K562 (cell line): Measurements from ENCODE around the gene INHBC. TPM values are rescaled to one million over a fixed set of nuclear protein-coding genes. Genes with fewer than 3 reads are reported as not detected.

Experiments
- ARID2 ChIP-seq: fragments of 450-650 bp; IDR thresholded peaks from 2 replicates; pipeline ENCODE4 v1.6.1; 2017; ENCODE audit warnings: antibody characterized with exemption, mild to moderate bottlenecking
- ATF1 ChIP-seq, 2 experiments: fragments of 450-650 bp in 1 of 2; IDR thresholded peaks; 2 replicates each; pipeline ENCODE4 v1.6.1; 2016; ENCODE audit warnings: missing compliant biosample characterization in 1 of 2, missing genetic modification characterization in 1 of 2
- CREB1 ChIP-seq, 2 experiments: sonication (generic) in 1 of 2; formaldehyde crosslinking in 1 of 2; IDR thresholded peaks; 2 replicates each; pipeline versions ENCODE4 v1.6.1 to v1.8.0; 2012 to 2022; ENCODE audit warnings: inconsistent platforms in 1 of 2, mild to moderate bottlenecking in 1 of 2, missing genetic modification reagents in 1 of 2, moderate library complexity in 1 of 2
- FUS ChIP-seq: fragments of 200-400 bp; formaldehyde crosslinking; optimal IDR thresholded peaks from 2 replicates; pipeline ENCODE3; 2017; ENCODE audit warnings: low read depth, low read length
- HDGF ChIP-seq: fragments of 450-650 bp; IDR thresholded peaks from 2 replicates; pipeline ENCODE4 v1.6.1; 2016
- HMGXB4 ChIP-seq: sonication (generic); formaldehyde crosslinking; IDR thresholded peaks from 2 replicates; pipeline ENCODE4 v1.8.1; 2023; ENCODE audit warnings: mild to moderate bottlenecking, missing genetic modification reagents
- HOXB6 ChIP-seq: fragments of 250-450 bp; sonication (Bioruptor Pico); IDR thresholded peaks from 2 replicates; pipeline ENCODE4 v1.5.1; 2022; ENCODE audit warnings: mild to moderate bottlenecking, borderline replicate concordance
- KLF1 ChIP-seq: fragments of 450-650 bp; IDR thresholded peaks from 2 replicates; pipeline ENCODE4 v1.6.1; 2016; ENCODE audit warnings: missing genetic modification characterization, missing compliant biosample characterization
- MAFF ChIP-seq: IDR thresholded peaks from 2 replicates; pipeline ENCODE4 v1.6.1; 2012; ENCODE audit warnings: low read length, improper control_type of control experiment
- PCBP1 ChIP-seq: fragments of 200-400 bp; formaldehyde crosslinking; IDR thresholded peaks from 2 replicates; pipeline ENCODE4 v1.6.1; 2018; ENCODE audit warnings: mild to moderate bottlenecking, low read depth, low read length; ENCODE audit not compliant: poor library complexity, severe bottlenecking
- TRIM24 ChIP-seq, 2 experiments: fragments of 450-650 bp; IDR thresholded peaks; 2 replicates each; pipeline ENCODE4 v1.6.1; 2016
- UBTF ChIP-seq, 2 experiments: IDR thresholded peaks; 2 replicates each; pipeline ENCODE4 v1.6.1; 2012; ENCODE audit warnings: improper control_type of control experiment in 2 of 2, low read depth in 2 of 2, low read length in 2 of 2, borderline replicate concordance in 1 of 2
- ZBTB1 ChIP-seq: sonication (generic); formaldehyde crosslinking; IDR thresholded peaks from 2 replicates; pipeline ENCODE4 v1.8.1; 2023; ENCODE audit warnings: missing genetic modification reagents, low read depth, mild to moderate bottlenecking, borderline replicate concordance
- ZBTB33 ChIP-seq: sonication (generic); formaldehyde crosslinking; IDR thresholded peaks from 2 replicates; pipeline ENCODE4 v1.8.1; 2023; ENCODE audit warnings: mild to moderate bottlenecking, missing genetic modification reagents
- ZNF143 ChIP-seq: sonication (generic); formaldehyde crosslinking; IDR thresholded peaks from 2 replicates; pipeline ENCODE4 v1.9.0; 2022; ENCODE audit warnings: mild to moderate bottlenecking, missing genetic modification reagents
- polyA plus RNA-seq, 8 experiments: library from polyadenylated mRNA; depleted of rRNA in 4 of 8; stranded (reverse) in 5 of 8; unstranded in 3 of 8; fragments of >200 nt; fragmentation: Nextera tagmentation in 2 of 8; fragmentation: Illumina TruSeq in 1 of 8; extraction: Ambion mirVana in 2 of 8; extraction: Trizol in 1 of 8; gene quantifications; 2 replicates each; pipeline versions ENCODE4 v1.2.1 to v1.2.3, GENCODE V29; 2011 to 2014; ENCODE audit warnings: inconsistent platforms in 1 of 8, missing spikeins in 1 of 8
- total RNA-seq, 7 experiments: library from RNA; depleted of rRNA in 6 of 7; stranded (reverse); fragments of >200 nt in 6 of 7; fragmentation: Illumina TruSeq in 2 of 7; extraction: Trizol in 2 of 7; gene quantifications; 2 replicates each; pipeline versions ENCODE4 v1.2.1 to v1.2.3, GENCODE V29; 2011 to 2021; ENCODE audit warnings: low replicate concordance in 1 of 7

The INHBC gene
- total and polyA plus RNA-seq, 9 of the 15 experiments (the other 6 are each of a cell fraction or from before 2014, with no cell fraction given): 0.07 to 0.24 (median 0.15) TPM; not detected in 4

DNA sequence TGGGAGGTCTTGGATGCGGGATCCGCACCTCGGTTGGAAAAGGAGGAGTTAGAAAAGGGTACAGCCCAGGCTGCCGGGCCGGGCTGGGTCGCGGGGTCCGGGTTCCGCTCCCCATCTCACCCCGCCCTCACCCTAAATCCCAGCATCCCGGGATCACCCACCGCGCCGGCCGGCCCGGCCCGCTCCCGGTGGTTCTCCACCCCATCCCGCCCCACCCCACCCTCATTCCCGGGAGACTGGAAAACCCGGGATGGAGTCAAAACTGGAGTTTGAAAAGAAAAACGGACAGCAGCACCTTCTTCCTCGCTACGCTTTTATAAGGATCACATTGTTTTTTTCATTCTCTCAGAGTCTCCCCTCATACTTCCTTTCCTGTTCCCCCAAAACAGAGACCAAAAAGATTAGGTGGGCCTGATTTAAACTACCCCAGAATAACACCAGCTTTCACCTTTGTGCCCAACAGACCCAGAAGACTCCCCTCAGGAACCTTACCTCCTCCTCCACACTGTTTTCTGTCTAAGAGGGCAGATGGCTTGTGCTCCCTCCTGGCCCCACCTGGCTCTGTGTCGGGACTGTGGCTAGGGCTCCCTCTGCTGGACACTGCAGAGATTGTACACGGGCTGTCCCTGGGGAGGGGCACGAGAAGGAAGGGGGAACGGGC lies 27.8 kb downstream of the INHBC start (continued):
- no peak for TF ChIP-seq HDGF
- peak; percentile 80 for TF ChIP-seq PCBP1
- TF ChIP-seq UBTF (IDR thresholded peaks at IDR 0.05; ENCODE audit: borderline replicate concordance in 1 of 2, low read depth in 2 of 2, low read length in 2 of 2): no peak
- no peak for TF ChIP-seq CREB1 (IDR thresholded peaks at IDR 0.05)
- TF ChIP-seq CREB1 (CRISPR knock-in tag; IDR thresholded peaks at IDR 0.05): peak; percentile 76
- no peak for TF ChIP-seq HOXB6 (CRISPR knock-in tag)
- TF ChIP-seq ARID2: no peak
- no peak for TF ChIP-seq ZBTB1
- TF ChIP-seq KLF1: no peak
- no peak for TF ChIP-seq FUS
- no peak for TF ChIP-seq ZNF143 (CRISPR knock-in tag)
- TF ChIP-seq MAFF: no peak
- no peak for TF ChIP-seq HMGXB4 (CRISPR knock-in tag)
- TF ChIP-seq TRIM24 (IDR thresholded peaks at IDR 0.05): peak in 1 of 2 experiments; percentile 37; a peak in 1 of 4 replicates
- TF ChIP-seq ZBTB33: peak; percentile 73
- no peak for TF ChIP-seq ATF1 (CRISPR knock-in tag; IDR thresholded peaks at IDR 0.05)
- TF ChIP-seq ATF1 (tag; IDR thresholded peaks at IDR 0.05): peak; percentile 71
